GM12878 (cell line): ENCODE results near the gene OTUB2. TPM values are rescaled to one million over a fixed set of nuclear protein-coding genes. Genes with fewer than 3 reads are reported as not detected.

Experiments used
- ATAC-seq: fragments of 200-7000 bp; cut with Tn5 transposase; 3 replicates; pipeline ENCODE4 v1.9.1; 2020; ENCODE audit warnings: mild to moderate bottlenecking, moderate library complexity
- BruUV-seq: library from RNA; stranded (reverse); fragments of 400-500 nt; replicated peaks from 2 replicates; lab custom pipeline; 2021; lab: Mats Ljungman, UMichigan
- CTCF ChIA-PET: fragments of 300-600 bp; sonication (Branson Sonifier 250); formaldehyde crosslinking; extraction: SDS; loops from one replicate; lab custom pipeline; 2021; ENCODE audit warnings: inconsistent platforms; lab: Yijun Ruan, JAX
- POLR2A ChIA-PET: fragments of 350-600 bp; formaldehyde crosslinking; extraction: SDS; loops from one replicate; lab custom pipeline; 2021; ENCODE audit warnings: inconsistent platforms; lab: Charles Lee
- RAD21 ChIA-PET: fragments of 300-600 bp; sonication (Branson Sonifier 250); formaldehyde crosslinking; loops from one replicate; lab custom pipeline; 2023; ENCODE audit warnings: antibody characterized with exemption; ENCODE audit not compliant: unreplicated experiment; lab: Charles Lee
- SMC1A ChIA-PET: fragments of 300-600 bp; sonication (Branson Sonifier 250); formaldehyde crosslinking; loops from one replicate; lab custom pipeline; 2023; ENCODE audit not compliant: unreplicated experiment, uncharacterized antibody; lab: Charles Lee
- DNase-seq: peaks from one replicate; pipeline ENCODE4 v3.0.0-alpha.2; 2011; ENCODE audit warnings: low read depth, low spot score
- FAIRE-seq: peaks from 3 replicates; lab custom pipeline; 2011; peaks lifted over from hg19 to GRCh38; lab: Jason Lieb, UNC
- H2AFZ ChIP-seq: 2 replicates; pipeline ENCODE4 v1.6.0; 2011; ENCODE audit warnings: low read depth, low read length, control low read depth; ENCODE audit not compliant: control insufficient read depth
- H3K27ac ChIP-seq: 2 replicates; pipeline ENCODE4 v1.5.1; 2011; ENCODE audit warnings: control low read depth; ENCODE audit not compliant: control insufficient read depth, insufficient read depth
- H3K27me3 ChIP-seq, 2 experiments: replicated peaks in 1 of 2; 2 replicates each; pipeline versions ENCODE4 v1.6.0 to v1.6.1; 2011; ENCODE audit warnings: low read length in 1 of 2; ENCODE audit not compliant: control insufficient read depth in 2 of 2, insufficient read depth in 2 of 2
- H3K36me3 ChIP-seq, 2 experiments: 2 replicates each; pipeline ENCODE4 v1.5.1; 2011; ENCODE audit warnings: low read length in 1 of 2; ENCODE audit not compliant: control insufficient read depth in 2 of 2, insufficient read depth in 2 of 2
- H3K4me1 ChIP-seq: 2 replicates; pipeline ENCODE4 v1.6.1; 2011; ENCODE audit warnings: mild to moderate bottlenecking, low read length, moderate library complexity, mixed read lengths; ENCODE audit not compliant: control insufficient read depth, insufficient read depth
- H3K4me2 ChIP-seq: 2 replicates; pipeline ENCODE4 v1.6.0; 2011; ENCODE audit warnings: control low read depth; ENCODE audit not compliant: control insufficient read depth, insufficient read depth
- H3K4me3 ChIP-seq: fragments of 200-600 bp; sonication (generic); 2 replicates; pipeline ENCODE4 v1.5.1; 2016
- H3K79me2 ChIP-seq: 2 replicates; pipeline ENCODE4 v1.6.0; 2011; ENCODE audit warnings: low read length; ENCODE audit not compliant: control insufficient read depth, insufficient read depth
- H3K9ac ChIP-seq: 2 replicates; pipeline ENCODE4 v1.8.0; 2011; ENCODE audit warnings: low read length, control low read depth, mixed read lengths; ENCODE audit not compliant: control insufficient read depth, insufficient read depth
- H3K9me3 ChIP-seq: replicated peaks from 3 replicates; pipeline ENCODE4 v1.5.1; 2011; ENCODE audit warnings: mild to moderate bottlenecking, low read length; ENCODE audit not compliant: control insufficient read depth, insufficient read depth
- H4K20me1 ChIP-seq: 2 replicates; pipeline ENCODE4 v1.6.0; 2011; ENCODE audit not compliant: control insufficient read depth, insufficient read depth
- BCL11A ChIP-seq: IDR thresholded peaks from 2 replicates; pipeline ENCODE4 v1.6.1; 2011; ENCODE audit warnings: low read depth, low read length
- BMI1 ChIP-seq: fragments of 450-650 bp; IDR thresholded peaks from 2 replicates; pipeline ENCODE4 v1.6.1; 2016; ENCODE audit warnings: mild to moderate bottlenecking, moderate library complexity, borderline replicate concordance
- CHD2 ChIP-seq: IDR thresholded peaks from 2 replicates; pipeline ENCODE4 v1.6.1; 2011; ENCODE audit warnings: low read depth, low read length, improper control_type of control experiment, borderline replicate concordance
- CHD4 ChIP-seq: fragments of 200-600 bp; sonication (generic); IDR thresholded peaks from 2 replicates; pipeline ENCODE4 v1.6.1; 2016; ENCODE audit warnings: mild to moderate bottlenecking
- CREB1 ChIP-seq: IDR thresholded peaks from 2 replicates; pipeline ENCODE4 v1.6.1; 2012; ENCODE audit warnings: low read depth, mild to moderate bottlenecking, inconsistent platforms
- HDAC6 ChIP-seq: fragments of 200-600 bp; sonication (generic); IDR thresholded peaks from one replicate; pipeline ENCODE4 v1.8.0; 2017; ENCODE audit warnings: antibody characterized with exemption; ENCODE audit not compliant: unreplicated experiment
- KAT2A ChIP-seq: conservative IDR thresholded peaks from 2 replicates; pipeline ENCODE4 v1.6.1; 2011; ENCODE audit warnings: low read depth, low read length; ENCODE audit not compliant: control insufficient read depth
- MYC ChIP-seq: IDR thresholded peaks from 2 replicates; pipeline ENCODE4 v1.6.1; 2011; ENCODE audit warnings: mild to moderate bottlenecking, low read length, moderate library complexity, inconsistent platforms; ENCODE audit not compliant: insufficient read depth, insufficient replicate concordance, insufficient read length, severe bottlenecking
- NBN ChIP-seq: fragments of 450-650 bp; IDR thresholded peaks from 2 replicates; pipeline ENCODE4 v1.6.1; 2016
- NRF1 ChIP-seq: conservative IDR thresholded peaks from 2 replicates; pipeline ENCODE4 v1.6.1; 2011; ENCODE audit warnings: mild to moderate bottlenecking, low read depth, low read length, improper control_type of control experiment
- POLR2A ChIP-seq: IDR thresholded peaks from 2 replicates; pipeline ENCODE4 v1.6.1; 2011; ENCODE audit warnings: low read depth, mild to moderate bottlenecking, low read length
- POLR2AphosphoS5 ChIP-seq: IDR thresholded peaks from 2 replicates; pipeline ENCODE4 v1.6.1; 2011; ENCODE audit warnings: mild to moderate bottlenecking, low read length, inconsistent platforms
- POU2F2 ChIP-seq: IDR thresholded peaks from 3 replicates; pipeline ENCODE4 v1.6.1; 2011; ENCODE audit warnings: low read depth, mild to moderate bottlenecking, low read length, borderline replicate concordance
- RB1 ChIP-seq: fragments of 450-650 bp; formaldehyde crosslinking; IDR thresholded peaks from 2 replicates; pipeline ENCODE4 v1.6.1; 2017; ENCODE audit warnings: mild to moderate bottlenecking, borderline replicate concordance
- SMC3 ChIP-seq: IDR thresholded peaks from 2 replicates; pipeline ENCODE4 v1.6.1; 2011; ENCODE audit warnings: low read length, improper control_type of control experiment, borderline replicate concordance
- STAT3 ChIP-seq: IDR thresholded peaks from 2 replicates; pipeline ENCODE4 v1.6.1; 2011; ENCODE audit warnings: low read depth, low read length, improper control_type of control experiment
- ZBTB33 ChIP-seq: fragments of 450-650 bp; IDR thresholded peaks from 2 replicates; pipeline ENCODE4 v1.6.1; 2017; ENCODE audit warnings: mild to moderate bottlenecking
- ZNF24 ChIP-seq: fragments of 450-650 bp; IDR thresholded peaks from 2 replicates; pipeline ENCODE4 v1.6.1; 2017; ENCODE audit warnings: antibody characterized with exemption, mild to moderate bottlenecking
- WGBS: methylation state at CpG from one replicate; pipeline ENCODE4 v1.1.6; 2016; ENCODE audit warnings: low lambda C conversion rate; ENCODE audit not compliant: insufficient replicate concordance, insufficient coverage; ENCODE audit errors: missing lambda C conversion rate; 5-methylcytosine and 5-hydroxymethylcytosine counted together
- in situ Hi-C: fragments of 300-500 bp; cut with MboI; formaldehyde crosslinking; loops from 9 replicates; pipeline ENCODE4 v1.14.3; 2018; ENCODE audit warnings: mixed read lengths
- intact Hi-C: fragments of 100-400 bp; cut with micrococcal nuclease; formaldehyde crosslinking; loops from one replicate; pipeline ENCODE4 v1.14.2; 2022; ENCODE audit not compliant: unreplicated experiment
- polyA plus RNA-seq, 11 experiments: library from polyadenylated mRNA; depleted of rRNA in 4 of 11; unstranded in 6 of 11; stranded (reverse) in 5 of 11; fragments of >200 nt; fragmentation: Nextera tagmentation in 4 of 11; fragmentation: Illumina TruSeq in 1 of 11; extraction: Ambion mirVana in 4 of 11; extraction: Trizol in 1 of 11; gene quantifications; 1 replicate in 1 of 11; 2 replicates in 10 of 11; pipeline versions ENCODE4 v1.2.1 to v1.2.3, GENCODE V29; 2011 to 2016; ENCODE audit warnings: inconsistent platforms in 2 of 11, missing spikeins in 2 of 11, low read depth in 1 of 11
- total RNA-seq, 4 experiments: library from RNA; depleted of rRNA in 3 of 4; stranded (reverse); fragments of >200 nt in 3 of 4; fragmentation: Illumina TruSeq in 1 of 4; extraction: Trizol in 1 of 4; gene quantifications; 2 replicates each; pipeline versions ENCODE4 v1.2.1 to v1.2.3, GENCODE V29; 2013 to 2021

The OTUB2 gene
- total and polyA plus RNA-seq, 10 of the 15 experiments (the other 5 are each of a cell fraction or from before 2014, with no cell fraction given): 0.05 to 0.82 (median 0.43) TPM

DNA sequence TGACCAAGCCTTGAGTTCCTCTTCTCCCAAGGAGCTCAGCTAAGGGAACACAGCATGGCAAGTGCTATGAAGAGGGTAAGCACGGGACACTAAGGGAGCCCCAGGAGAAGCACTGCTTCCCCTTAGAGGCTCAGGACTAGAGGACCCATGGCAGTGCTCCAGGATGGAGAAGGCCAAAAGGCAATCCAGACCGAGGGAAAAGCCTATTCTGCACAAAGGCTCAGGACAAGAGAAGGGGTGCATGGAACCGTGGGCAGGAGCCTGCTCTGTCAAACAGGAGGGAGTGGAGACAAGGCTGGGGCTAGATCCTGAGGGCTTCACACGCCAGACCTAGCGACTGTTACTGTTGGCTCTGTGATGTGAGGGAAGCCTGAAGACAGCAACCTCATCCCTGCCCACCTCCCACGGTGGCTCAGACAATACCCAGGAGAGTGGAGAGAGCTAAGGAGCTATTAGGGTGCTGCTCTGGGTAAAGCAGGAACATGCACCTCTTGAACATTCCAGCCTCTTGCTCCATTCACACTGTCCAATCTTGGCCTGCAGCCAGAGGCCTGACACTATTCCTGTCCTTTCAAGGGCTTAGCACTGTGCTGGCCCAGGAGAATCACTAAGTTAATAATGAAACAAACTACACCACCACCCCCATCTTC lies 24.2 kb downstream of the OTUB2 start:
- POLR2A ChIA-PET: interaction anchor here (0.7 kb wide), 1 partner anchor 437 kb away, joined by 3 read pairs; no protein-coding TSS in a partner anchor

GRCh38 chr14:94051115-94051514 lies 25.0 kb downstream of the OTUB2 start:
- no peaks in the 10 kb centered on the region for H4K20me1 ChIP-seq
- no peaks in the 10 kb centered on the region for H3K9me3 ChIP-seq
- no peak overlapping the region for H2AFZ ChIP-seq
- H3K4me3 ChIP-seq: no peak overlapping the region
- no peak overlapping the region for H3K9ac ChIP-seq
- FAIRE-seq (no peak), ATAC-seq (no peak), DNase-seq (no peak)
- H3K79me2 ChIP-seq: no peaks in the 10 kb centered on the region
- ChIA-PET SMC1A (interaction anchor here (0.6 to 1.7 kb wide), 4 partner anchors 22 to 129 kb away, joined by 3 to 5 read pairs (median 3); no protein-coding TSS in a partner anchor), POLR2A (no interaction called here), RAD21 (interaction anchor here (1.2 kb wide), 1 partner anchor 86 kb away, joined by 5 read pairs; no protein-coding TSS in a partner anchor), CTCF (interaction anchor here (0.6 to 4.9 kb wide), 7 partner anchors 15 to 129 kb away, joined by 3 to 35 read pairs (median 6); no protein-coding TSS in a partner anchor)
- intact Hi-C loops: no loop called here
- peaks cover 48 to 49% of the 10 kb centered on the region in 2 experiments for H3K36me3 ChIP-seq
- no peak overlapping the region for H3K4me2 ChIP-seq
- BruUV-seq: no TSS peak
- 94% methylated on average over 9 of the region's 9 CpGs for WGBS
- H3K27ac ChIP-seq: no peak overlapping the region
- H3K4me1 ChIP-seq: no peaks in the 10 kb centered on the region
- H3K27me3 ChIP-seq: no peaks in the 10 kb centered on the region
- in situ Hi-C loops: no loop called here
- TF ChIP-seq CHD2 (no peak), NRF1 (no peak), BCL11A (no peak), POU2F2 (no peak), KAT2A (no peak), STAT3 (no peak), HDAC6 (no peak), SMC3 (no peak; the same call in 1 of the 2 replicates), MYC (no peak), RB1 (no peak), NBN (no peak), ZNF24 (no peak), ZBTB33 (no peak), BMI1 (no peak), CHD4 (no peak)

More for the DNA sequence above, 24.2 kb downstream of the OTUB2 start:
- H3K79me2 ChIP-seq: no peaks in the 10 kb centered on the region
- no peaks in the 10 kb centered on the region for H3K27me3 ChIP-seq
- intact Hi-C loops (no loop called here), in situ Hi-C loops (no loop called here)
- no peak overlapping the region for H3K4me3 ChIP-seq
- no peaks in the 10 kb centered on the region for H3K4me1 ChIP-seq
- ChIA-PET RAD21 (no interaction called here), CTCF (interaction anchor here (1.0 to 4.9 kb wide), 4 partner anchors 14 to 130 kb away, joined by 3 to 35 read pairs (median 6); no protein-coding TSS in a partner anchor), SMC1A (interaction anchor here (0.6 to 1.3 kb wide), 4 partner anchors 9 to 826 kb away, joined by 3 read pairs; no protein-coding TSS in a partner anchor)
- no peak overlapping the region for H3K4me2 ChIP-seq
- TF ChIP-seq CREB1 (no peak), POLR2A (peak; percentile 34; the same call in 1 of the 2 replicates), CHD2 (no peak), POLR2AphosphoS5 (peak; percentile 63)
- no TSS peak for BruUV-seq
- H4K20me1 ChIP-seq: no peaks in the 10 kb centered on the region
- WGBS: 94% methylated on average over 6 of the region's 6 CpGs
- no peak overlapping the region for H2AFZ ChIP-seq
- H3K9me3 ChIP-seq: no peaks in the 10 kb centered on the region
- H3K36me3 ChIP-seq: peaks cover 43 to 46% of the 10 kb centered on the region in 2 experiments
- ATAC-seq (no peak), DNase-seq (no peak), FAIRE-seq (no peak)
- H3K27ac ChIP-seq: no peak overlapping the region
- no peak overlapping the region for H3K9ac ChIP-seq
